A549 treated with CpdA at 1 μM for 4 hours (cell line): ENCODE data around the gene EGFR. TPM values are rescaled to one million over a fixed set of nuclear protein-coding genes. Genes with fewer than 3 reads are reported as not detected.

Experiments
- total RNA-seq: library from RNA; stranded (reverse); fragments of 200-300 nt; extraction: Qiagen RNA extraction; gene quantifications from 5 replicates; pipeline ENCODE4 v1.2.3, GENCODE V29; 2022; ENCODE audit warnings: low read depth

The EGFR gene
- 92.3 to 139 TPM (median 118 TPM) in 5 replicates for total RNA-seq

DNA sequence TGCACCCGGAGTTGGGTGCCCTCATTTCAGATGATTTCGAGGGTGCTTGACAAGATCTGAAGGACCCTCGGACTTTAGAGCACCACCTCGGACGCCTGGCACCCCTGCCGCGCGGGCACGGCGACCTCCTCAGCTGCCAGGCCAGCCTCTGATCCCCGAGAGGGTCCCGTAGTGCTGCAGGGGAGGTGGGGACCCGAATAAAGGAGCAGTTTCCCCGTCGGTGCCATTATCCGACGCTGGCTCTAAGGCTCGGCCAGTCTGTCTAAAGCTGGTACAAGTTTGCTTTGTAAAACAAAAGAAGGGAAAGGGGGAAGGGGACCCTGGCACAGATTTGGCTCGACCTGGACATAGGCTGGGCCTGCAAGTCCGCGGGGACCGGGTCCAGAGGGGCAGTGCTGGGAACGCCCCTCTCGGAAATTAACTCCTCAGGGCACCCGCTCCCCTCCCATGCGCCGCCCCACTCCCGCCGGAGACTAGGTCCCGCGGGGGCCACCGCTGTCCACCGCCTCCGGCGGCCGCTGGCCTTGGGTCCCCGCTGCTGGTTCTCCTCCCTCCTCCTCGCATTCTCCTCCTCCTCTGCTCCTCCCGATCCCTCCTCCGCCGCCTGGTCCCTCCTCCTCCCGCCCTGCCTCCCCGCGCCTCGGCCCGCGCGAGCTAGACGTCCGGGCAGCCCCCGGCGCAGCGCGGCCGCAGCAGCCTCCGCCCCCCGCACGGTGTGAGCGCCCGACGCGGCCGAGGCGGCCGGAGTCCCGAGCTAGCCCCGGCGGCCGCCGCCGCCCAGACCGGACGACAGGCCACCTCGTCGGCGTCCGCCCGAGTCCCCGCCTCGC is at the start of gene EGFR:
TSS of gene EGFR (plus strand) at position 657 of the 830 bp plus-strand sequence. CDS start 261 bp downstream, outside the sequence.

